Activated CD8-positive, alpha-beta memory T cell treated with anti-CD3 and anti-CD28 coated beads, Interleukin-2, amount 10 ng/mL, durations not matched to agents 7 days and 5 days (primary cell): ENCODE data around the gene TSEN34. TPM values are rescaled to one million over a fixed set of nuclear protein-coding genes. Genes with fewer than 3 reads are reported as not detected.
"Not testable (repeated sequence)": the region's sequence is repeated elsewhere in the genome, so short reads cannot be mapped to it uniquely, and the experiment has no call there.

Experiments
- ATAC-seq: fragments of 150-1000 bp; cut with Tn5 transposase; one replicate; pipeline ENCODE4 v1.10.0; 2021; ENCODE audit warnings: moderate library complexity
- CTCF ChIA-PET: fragments of 350-600 bp; sonication (Branson Sonifier 250); formaldehyde crosslinking; loops from one replicate; lab custom pipeline; 2021; ENCODE audit warnings: antibody characterized with exemption; lab: Charles Lee
- DNase-seq: peaks from one replicate; pipeline ENCODE4 v3.0.0-alpha.2; 2020
- H3K27ac Mint-ChIP-seq: one replicate; pipeline ENCODE4 v1.8.0; 2021; ENCODE audit warnings: mild to moderate bottlenecking, mixed read lengths
- H3K27me3 Mint-ChIP-seq: one replicate; pipeline ENCODE4 v1.8.0; 2021; ENCODE audit warnings: mixed read lengths
- H3K36me3 Mint-ChIP-seq: one replicate; pipeline ENCODE4 v1.8.0; 2021; ENCODE audit warnings: mild to moderate bottlenecking, mixed read lengths
- H3K4me1 Mint-ChIP-seq: one replicate; pipeline ENCODE4 v1.8.0; 2021; ENCODE audit warnings: mixed read lengths
- H3K4me3 Mint-ChIP-seq: one replicate; pipeline ENCODE4 v1.8.0; 2021; ENCODE audit warnings: mild to moderate bottlenecking, moderate library complexity, mixed read lengths
- H3K9me3 Mint-ChIP-seq: one replicate; pipeline ENCODE4 v1.8.0; 2022; ENCODE audit warnings: low read depth, mixed read lengths
- total RNA-seq, 2 experiments: library from RNA; stranded (reverse); gene quantifications; one replicate each; pipeline ENCODE4 v1.2.3, GENCODE V29; 2021

Gene TSEN34
- total RNA-seq, 2 experiments from 2014 or later: 11.4 to 13.5 TPM

GRCh38 chr19:54168174-54168917, 22.8 kb upstream of the TSEN34 start:
- H3K9me3 Mint-ChIP-seq: no peaks in the 10 kb centered on the region
- DNase-seq (peak; percentile 92), ATAC-seq (peak; percentile 91)
- CTCF ChIA-PET: interaction anchor here (0.8 to 3.1 kb wide), 11 partner anchors 9 to 98 kb away, joined by 3 to 15 read pairs (median 7); partner anchors contain the start of genes LENG1 and MBOAT7
- peaks cover 13% of the 10 kb centered on the region for H3K4me1 Mint-ChIP-seq
- H3K27me3 Mint-ChIP-seq: peaks cover 8% of the 10 kb centered on the region
- H3K36me3 Mint-ChIP-seq: no peaks in the 10 kb centered on the region
- no peak overlapping the region for H3K4me3 Mint-ChIP-seq
- no peak overlapping the region for H3K27ac Mint-ChIP-seq

- Mint-ChIP-seq H3K9me3 (no peaks in the 10 kb centered on the region), H3K27ac (no peak overlapping the region), H3K27me3 (peaks cover 7% of the 10 kb centered on the region), H3K4me1 (peaks cover 8% of the 10 kb centered on the region), H3K36me3 (no peaks in the 10 kb centered on the region), H3K4me3 (no peak overlapping the region)
- no peak for ATAC-seq
- DNase-seq: no peak
- CTCF ChIA-PET: interaction anchor here (0.6 to 3.0 kb wide), 10 partner anchors 11 to 97 kb away, joined by 3 to 11 read pairs (median 3); partner anchors contain the start of gene MBOAT7
Measured at GRCh38 chr19:54169149-54169740, 21.9 kb upstream of the TSEN34 start.

- not testable (repeated sequence) for H3K9me3 Mint-ChIP-seq, DNase-seq, H3K27me3 Mint-ChIP-seq, ATAC-seq, H3K27ac Mint-ChIP-seq, H3K4me1 Mint-ChIP-seq, H3K36me3 Mint-ChIP-seq, H3K4me3 Mint-ChIP-seq
- CTCF ChIA-PET: interaction anchor here (1.2 kb wide), 1 partner anchor 18 kb away, joined by 3 read pairs; the partner anchor contains the start of gene MBOAT7
Measured at GRCh38 chr19:54171736-54172431, 19.2 kb upstream of the TSEN34 start.

- H3K4me1 Mint-ChIP-seq: peaks cover 2% of the 10 kb centered on the region
- no peaks in the 10 kb centered on the region for H3K9me3 Mint-ChIP-seq
- DNase-seq (no peak), ATAC-seq (no peak)
- H3K4me3 Mint-ChIP-seq: no peak within 1 kb of the TSS
- H3K36me3 Mint-ChIP-seq: no peaks in the 10 kb centered on the region
- H3K27ac Mint-ChIP-seq: no peak within 1 kb of the TSS
- CTCF ChIA-PET: interaction anchor here (1.0 to 1.9 kb wide), 3 partner anchors 10 to 93 kb away, joined by 3 to 5 read pairs (median 5); partner anchors contain the start of gene MBOAT7
- H3K27me3 Mint-ChIP-seq: no peaks in the 10 kb centered on the region
Measured at GRCh38 chr19:54172471-54173358, 18.4 kb upstream of the TSEN34 start, which contains the start of gene TMC4. TSS of gene TMC4 (minus strand) at chr19:54173160. CDS start at chr19:54173117, 43 bp downstream.

- Mint-ChIP-seq H3K27ac (no peak overlapping the region), H3K9me3 (no peaks in the 10 kb centered on the region), H3K27me3 (no peaks in the 10 kb centered on the region), H3K36me3 (peaks cover 4% of the 10 kb centered on the region), H3K4me1 (no peaks in the 10 kb centered on the region), H3K4me3 (no peak overlapping the region)
- ATAC-seq (no peak), DNase-seq (no peak)
- CTCF ChIA-PET: interaction anchor here (1.0 to 1.9 kb wide), 3 partner anchors 10 to 92 kb away, joined by 3 to 5 read pairs (median 5); partner anchors contain the start of gene MBOAT7
Measured at GRCh38 chr19:54173359-54173699, 17.8 kb upstream of the TSEN34 start.

- H3K9me3 Mint-ChIP-seq: no peaks in the 10 kb centered on the region
- H3K4me3 Mint-ChIP-seq: no peak overlapping the region
- no peak overlapping the region for H3K27ac Mint-ChIP-seq
- DNase-seq (no peak), ATAC-seq (no peak)
- peaks cover 7% of the 10 kb centered on the region for H3K36me3 Mint-ChIP-seq
- no peaks in the 10 kb centered on the region for H3K4me1 Mint-ChIP-seq
- CTCF ChIA-PET: interaction anchor here (1.2 to 1.9 kb wide), 2 partner anchors 9 to 92 kb away, joined by 3 to 5 read pairs; no protein-coding TSS in a partner anchor
- H3K27me3 Mint-ChIP-seq: no peaks in the 10 kb centered on the region
Measured at GRCh38 chr19:54173951-54174834, 16.9 kb upstream of the TSEN34 start.

DNA sequence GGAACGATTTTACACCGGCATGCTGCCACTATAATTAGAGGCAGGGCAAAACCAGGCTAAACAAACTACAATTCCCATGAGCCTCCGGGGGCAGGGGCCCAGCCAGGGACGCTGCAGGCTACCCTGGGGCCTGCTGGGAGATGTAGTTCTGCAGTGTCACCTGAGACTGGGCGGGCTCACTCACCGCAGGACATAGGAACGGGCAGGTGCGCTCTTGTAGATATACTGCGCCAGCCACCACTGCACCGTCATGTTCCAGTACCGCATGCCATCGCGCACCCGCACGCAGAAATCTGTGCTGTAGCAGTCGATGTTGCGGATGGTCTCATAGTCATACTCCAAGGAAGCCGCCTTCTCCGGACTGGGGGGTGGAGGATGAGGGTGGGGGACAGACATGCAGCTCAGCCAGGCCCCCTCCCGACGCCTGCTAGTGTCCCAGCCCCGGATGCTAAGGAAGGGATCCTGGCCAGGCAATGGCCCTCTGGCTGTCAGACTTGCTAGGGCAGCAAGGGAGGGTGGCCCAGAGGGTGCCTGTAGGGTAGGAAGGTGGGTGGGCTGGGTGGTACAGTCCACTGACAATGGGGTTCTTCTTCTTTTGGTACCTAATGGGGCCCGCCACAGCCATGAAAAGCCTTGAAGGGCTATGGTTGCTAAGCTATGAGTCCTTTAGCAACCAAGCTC, 12.4 kb upstream of the TSEN34 start:
- no peaks in the 10 kb centered on the region for H3K27me3 Mint-ChIP-seq
- no peak overlapping the region for H3K4me3 Mint-ChIP-seq
- peak; percentile 92 for ATAC-seq
- no peaks in the 10 kb centered on the region for H3K9me3 Mint-ChIP-seq
- peaks cover 8% of the 10 kb centered on the region for H3K36me3 Mint-ChIP-seq
- DNase-seq: peak; percentile 58
- CTCF ChIA-PET: interaction anchor here (1.0 kb wide), 1 partner anchor 87 kb away, joined by 3 read pairs; no protein-coding TSS in a partner anchor
- no peak overlapping the region for H3K27ac Mint-ChIP-seq
- H3K4me1 Mint-ChIP-seq: no peaks in the 10 kb centered on the region

DNA sequence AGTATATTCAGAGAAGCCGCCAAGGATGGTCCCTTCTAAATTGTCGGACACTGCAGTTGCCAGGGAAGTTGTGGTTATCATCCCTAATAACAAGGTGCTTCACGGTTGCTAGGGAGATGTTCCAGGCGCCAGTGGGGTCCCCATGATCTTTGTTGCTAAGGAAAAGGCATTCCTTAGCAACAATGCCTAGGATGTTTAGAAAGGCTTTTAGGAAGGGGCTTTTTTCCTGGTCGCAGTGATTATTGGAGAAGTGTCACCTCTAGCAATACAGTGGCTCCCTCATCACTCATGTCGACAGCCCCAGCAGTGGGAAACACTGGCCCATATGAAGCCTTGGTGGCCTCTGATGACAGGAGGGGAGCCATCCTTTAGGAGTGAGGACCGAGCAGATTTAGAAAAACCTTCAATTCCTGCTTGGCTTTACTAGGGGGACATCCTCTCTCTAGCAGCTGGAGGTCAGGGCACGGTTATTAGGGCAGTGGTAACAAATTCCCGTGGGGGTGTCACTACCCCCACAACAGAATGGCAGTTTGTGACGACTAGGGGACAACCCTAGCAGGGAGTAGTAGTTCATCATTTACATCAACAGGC, 11.8 kb upstream of the TSEN34 start:
- ATAC-seq: no peak
- CTCF ChIA-PET: interaction anchor here (1.0 kb wide), 1 partner anchor 87 kb away, joined by 3 read pairs; no protein-coding TSS in a partner anchor
- H3K4me1 Mint-ChIP-seq: no peaks in the 10 kb centered on the region
- no peaks in the 10 kb centered on the region for H3K9me3 Mint-ChIP-seq
- DNase-seq: no peak
- no peak overlapping the region for H3K27ac Mint-ChIP-seq
- peaks cover 8% of the 10 kb centered on the region for H3K36me3 Mint-ChIP-seq
- no peak overlapping the region for H3K4me3 Mint-ChIP-seq
- H3K27me3 Mint-ChIP-seq: no peaks in the 10 kb centered on the region

DNA sequence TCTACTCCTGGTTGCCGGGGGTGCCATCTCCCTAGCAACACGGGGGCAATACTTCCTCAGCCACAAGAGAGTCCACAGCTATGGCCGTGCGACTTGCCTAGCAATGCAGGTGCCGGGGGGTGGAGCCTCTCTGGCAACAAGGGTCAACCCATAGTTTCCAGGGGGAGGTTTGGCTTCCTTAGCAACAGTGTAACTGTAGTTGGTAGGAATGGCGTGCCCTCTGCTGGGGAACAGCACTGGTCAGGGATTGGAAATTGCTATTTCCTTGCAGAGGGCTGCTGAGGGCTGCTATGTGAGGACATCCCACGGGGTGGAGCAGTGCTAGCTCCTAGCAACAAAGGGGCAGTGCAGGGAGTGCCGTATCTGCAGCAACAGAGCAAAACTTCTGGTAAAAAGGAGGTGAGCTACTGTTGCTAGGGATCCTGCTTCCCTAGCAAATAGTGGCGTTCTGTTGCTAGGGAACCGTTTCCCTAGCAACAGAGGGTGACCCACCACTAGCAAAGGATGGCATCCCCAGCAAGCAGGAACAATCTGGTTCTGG, 11.1 kb upstream of the TSEN34 start:
- Mint-ChIP-seq H3K4me1 (no peaks in the 10 kb centered on the region), H3K27me3 (no peaks in the 10 kb centered on the region), H3K9me3 (no peaks in the 10 kb centered on the region), H3K4me3 (no peak overlapping the region), H3K36me3 (peaks cover 8% of the 10 kb centered on the region), H3K27ac (no peak overlapping the region)
- DNase-seq (no peak), ATAC-seq (no peak)
- CTCF ChIA-PET: no interaction called here

DNA sequence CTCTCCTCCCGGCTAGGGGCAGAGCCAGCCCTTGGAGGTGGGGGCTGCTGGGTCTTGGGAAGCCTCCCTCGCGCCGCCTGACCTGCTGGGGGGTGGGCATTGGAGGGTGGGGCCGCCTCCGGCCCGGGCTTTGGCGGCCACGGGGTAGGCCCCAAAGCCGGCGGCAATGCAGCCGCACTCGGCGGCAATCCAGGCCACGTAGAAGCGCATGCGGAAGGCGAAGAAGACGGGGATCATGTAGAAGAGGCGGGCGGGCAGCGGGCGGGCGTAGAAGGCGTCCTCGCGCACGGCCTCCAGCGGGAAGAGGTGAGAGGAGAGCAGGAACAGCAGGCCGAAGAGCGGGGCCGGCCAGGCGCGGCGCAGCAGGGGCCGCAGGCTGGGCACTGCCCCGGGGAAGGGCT, 10.4 kb upstream of the TSEN34 start:
- DNase-seq: no peak
- Mint-ChIP-seq H3K9me3 (no peaks in the 10 kb centered on the region), H3K27me3 (no peaks in the 10 kb centered on the region), H3K4me1 (no peaks in the 10 kb centered on the region), H3K36me3 (peaks cover 11% of the 10 kb centered on the region), H3K4me3 (no peak overlapping the region), H3K27ac (no peak overlapping the region)
- ATAC-seq: no peak
- CTCF ChIA-PET: interaction anchor here (1.1 kb wide), 1 partner anchor 9 kb away, joined by 3 read pairs; the partner anchor contains the start of gene MBOAT7

DNA sequence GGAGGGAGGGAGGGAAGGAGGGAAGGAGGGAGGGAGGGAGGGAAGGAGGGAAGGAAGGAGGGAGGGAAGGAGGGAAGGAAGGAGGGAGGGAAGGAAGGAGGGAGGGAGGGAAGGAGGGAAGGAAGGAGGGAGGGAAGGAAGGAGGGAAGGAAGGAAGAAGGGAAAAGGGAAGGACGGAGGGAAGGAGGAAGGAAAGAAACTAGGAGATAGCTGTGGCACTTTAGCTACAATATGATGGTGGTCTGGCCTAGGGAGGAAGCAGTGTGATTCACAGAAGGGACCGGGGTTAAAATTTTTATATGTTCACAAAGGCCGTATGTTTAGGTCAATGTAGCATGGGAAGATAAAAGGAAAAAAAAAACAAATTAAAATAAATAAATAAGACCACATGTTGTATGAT, 9.2 kb upstream of the TSEN34 start:
- H3K36me3 Mint-ChIP-seq: peaks cover 15% of the 10 kb centered on the region
- CTCF ChIA-PET: interaction anchor here (1.1 to 2.5 kb wide), 4 partner anchors 8 to 84 kb away, joined by 3 to 10 read pairs (median 4); partner anchors contain the start of genes MBOAT7 and TMC4
- not testable (repeated sequence) for ATAC-seq, H3K4me3 Mint-ChIP-seq, H3K4me1 Mint-ChIP-seq, H3K27me3 Mint-ChIP-seq, DNase-seq, H3K9me3 Mint-ChIP-seq, H3K27ac Mint-ChIP-seq
